Activated T-helper 1 cell treated with anti-CD3 and anti-CD28 coated beads, Interleukin-12 subunit alpha, Interleukin-12 subunit beta, Interleukin-2, Interleukin-4 antibody, amounts not matched to agents 30 ng/mL and 10 ng/mL and 1 ng/mL, durations not matched to agents 14 hours and 24 hours and 36 hours (primary cell): ENCODE results near the gene PARP6. TPM values are rescaled to one million over a fixed set of nuclear protein-coding genes. Genes with fewer than 3 reads are reported as not detected.
A peak's percentile ranks its signal among the peaks of the same experiment; 100 is the strongest.
"Not testable (repeated sequence)": the region's sequence is repeated elsewhere in the genome, so short reads cannot be mapped to it uniquely, and the experiment has no call there.

Experiments
- DNase-seq: peaks from one replicate; pipeline ENCODE4 v3.0.0; 2021; ENCODE audit warnings: low spot score
- H3K27ac Mint-ChIP-seq: one replicate; pipeline ENCODE4 v1.8.0; 2021; ENCODE audit warnings: mild to moderate bottlenecking, mixed read lengths
- H3K27me3 Mint-ChIP-seq: one replicate; pipeline ENCODE4 v1.8.0; 2022; ENCODE audit warnings: mild to moderate bottlenecking, moderate library complexity, mixed read lengths; ENCODE audit not compliant: insufficient read depth
- H3K36me3 Mint-ChIP-seq: one replicate; pipeline ENCODE4 v1.8.0; 2021; ENCODE audit warnings: low read depth, mixed read lengths
- H3K4me1 Mint-ChIP-seq: one replicate; pipeline ENCODE4 v1.8.0; 2021; ENCODE audit warnings: low read depth, mixed read lengths
- H3K4me3 Mint-ChIP-seq: one replicate; pipeline ENCODE4 v1.8.0; 2021; ENCODE audit warnings: mild to moderate bottlenecking, moderate library complexity, mixed read lengths
- H3K9me3 Mint-ChIP-seq: one replicate; pipeline ENCODE4 v1.8.0; 2021; ENCODE audit warnings: mixed read lengths
- intact Hi-C: fragments of 100-400 bp; cut with micrococcal nuclease; formaldehyde crosslinking; loops from one replicate; pipeline ENCODE4 v1.15.1; 2024
- total RNA-seq: library from RNA; stranded (reverse); gene quantifications from 2 replicates; pipeline ENCODE4 v1.2.3, GENCODE V29; 2022

PARP6 gene
- total RNA-seq, 1 donor from 2014 or later, result 87.1 TPM

DNA sequence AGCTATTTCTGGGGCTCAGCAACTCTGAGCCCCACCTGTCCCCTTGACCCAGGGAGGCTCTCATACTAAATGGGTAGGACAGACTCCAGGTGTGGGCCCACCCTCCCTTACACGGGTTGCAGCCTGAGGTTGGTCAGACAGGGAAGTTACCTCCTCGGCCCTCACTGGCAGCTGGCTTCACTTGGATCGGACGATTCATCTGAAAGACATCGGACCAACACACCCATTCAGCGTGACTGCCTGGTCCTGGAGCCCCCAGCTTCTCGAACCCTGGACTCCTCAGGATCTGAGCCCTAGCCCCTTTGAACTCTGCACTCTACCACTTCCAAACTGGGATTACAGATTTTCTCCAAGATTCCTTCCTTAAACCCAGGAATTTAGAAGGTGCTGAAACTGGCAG lies 32.2 kb upstream of the PARP6 start:
- H3K36me3 Mint-ChIP-seq, result no peaks in the 10 kb centered on the region
- peaks cover 4% of the 10 kb centered on the region for H3K27me3 Mint-ChIP-seq
- no peaks in the 10 kb centered on the region for H3K9me3 Mint-ChIP-seq
- DNase-seq, result no peak
- no peak overlapping the region for H3K4me3 Mint-ChIP-seq
- intact Hi-C loops, result no loop called here
- H3K4me1 Mint-ChIP-seq, result no peaks in the 10 kb centered on the region
- H3K27ac Mint-ChIP-seq, result no peak overlapping the region

DNA sequence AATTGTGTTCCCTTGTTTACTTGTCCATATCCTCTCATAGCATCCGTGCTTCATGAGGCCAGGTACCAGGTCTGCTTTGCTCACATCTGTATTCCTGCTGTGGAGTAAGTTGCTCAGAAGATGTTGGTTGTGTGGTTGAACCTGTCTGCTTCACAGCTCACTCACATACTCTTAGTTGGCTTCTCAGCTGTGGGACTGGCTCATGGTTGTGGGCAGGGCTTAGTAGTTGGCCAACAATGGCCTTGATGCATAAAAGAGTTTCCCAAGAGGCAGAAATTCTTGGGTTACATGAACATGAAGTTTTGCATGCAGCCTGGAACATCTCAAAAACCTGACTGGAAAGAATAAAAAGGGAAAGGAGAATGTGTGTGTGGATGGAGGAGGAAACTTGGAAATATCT lies 30.6 kb upstream of the PARP6 start:
- no peak overlapping the region for H3K4me3 Mint-ChIP-seq
- DNase-seq, result no peak
- no peaks in the 10 kb centered on the region for H3K36me3 Mint-ChIP-seq
- peaks cover 5% of the 10 kb centered on the region for H3K27me3 Mint-ChIP-seq
- no peak overlapping the region for H3K27ac Mint-ChIP-seq
- intact Hi-C loops, result no loop called here
- H3K9me3 Mint-ChIP-seq, result no peaks in the 10 kb centered on the region
- H3K4me1 Mint-ChIP-seq, result no peaks in the 10 kb centered on the region

GRCh38 chr15:72289597-72290325 lies 17.4 kb upstream of the PARP6 start:
- Mint-ChIP-seq H3K9me3 (no peaks in the 10 kb centered on the region), H3K27ac (no peak overlapping the region), H3K27me3 (peaks cover 2% of the 10 kb centered on the region), H3K4me3 (no peak overlapping the region), H3K36me3 (no peaks in the 10 kb centered on the region), H3K4me1 (peaks cover 5% of the 10 kb centered on the region)
- no peak for DNase-seq
- intact Hi-C loops, result no loop called here

DNA sequence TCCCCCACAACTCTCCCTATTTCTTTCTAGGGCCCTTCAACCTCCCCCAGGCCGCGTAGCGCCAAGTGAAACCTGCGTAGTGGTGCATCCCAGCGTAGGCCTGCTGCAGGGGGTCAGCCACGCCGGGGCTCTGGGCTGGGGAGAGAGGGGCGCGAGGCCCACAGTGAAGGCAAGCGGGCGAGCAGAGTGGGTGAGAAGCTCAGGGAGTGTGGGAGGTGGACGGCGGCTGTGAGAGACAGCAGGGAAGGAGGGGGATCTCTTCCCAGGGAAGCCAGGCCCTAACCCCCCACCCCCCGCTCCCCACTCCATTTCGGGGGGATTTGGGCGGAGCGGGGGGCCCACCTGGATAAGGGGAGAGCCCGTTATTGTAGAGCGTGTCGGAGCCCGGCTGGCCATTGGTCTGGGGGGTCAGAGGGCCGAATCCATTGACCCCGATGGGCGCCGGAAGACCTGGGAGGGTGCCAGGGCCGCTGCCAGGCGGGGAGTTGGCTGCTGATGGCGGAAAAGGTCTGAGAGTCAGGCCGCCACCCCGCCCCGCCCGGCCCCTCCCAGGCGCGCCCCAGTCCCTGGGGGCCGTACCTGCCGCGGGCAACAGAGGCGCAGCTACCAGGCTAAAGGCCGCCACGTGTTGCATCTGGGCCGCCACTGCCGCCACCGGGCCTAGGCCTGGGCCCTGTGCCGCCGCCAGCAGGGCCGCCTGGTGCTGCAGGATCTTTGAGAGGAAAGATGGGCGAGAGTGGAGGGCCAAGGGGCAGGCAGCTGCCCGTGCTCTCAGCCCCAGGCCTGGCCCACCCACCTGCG lies 16.6 kb upstream of the PARP6 start:
- no peaks in the 10 kb centered on the region for H3K36me3 Mint-ChIP-seq
- intact Hi-C loops, result no loop called here
- no peak overlapping the region for H3K4me3 Mint-ChIP-seq
- H3K4me1 Mint-ChIP-seq, result peaks cover under 1% of the 10 kb centered on the region
- no peak overlapping the region for H3K27ac Mint-ChIP-seq
- DNase-seq, result no peak
- no peaks in the 10 kb centered on the region for H3K9me3 Mint-ChIP-seq
- peaks cover 2% of the 10 kb centered on the region for H3K27me3 Mint-ChIP-seq

DNA sequence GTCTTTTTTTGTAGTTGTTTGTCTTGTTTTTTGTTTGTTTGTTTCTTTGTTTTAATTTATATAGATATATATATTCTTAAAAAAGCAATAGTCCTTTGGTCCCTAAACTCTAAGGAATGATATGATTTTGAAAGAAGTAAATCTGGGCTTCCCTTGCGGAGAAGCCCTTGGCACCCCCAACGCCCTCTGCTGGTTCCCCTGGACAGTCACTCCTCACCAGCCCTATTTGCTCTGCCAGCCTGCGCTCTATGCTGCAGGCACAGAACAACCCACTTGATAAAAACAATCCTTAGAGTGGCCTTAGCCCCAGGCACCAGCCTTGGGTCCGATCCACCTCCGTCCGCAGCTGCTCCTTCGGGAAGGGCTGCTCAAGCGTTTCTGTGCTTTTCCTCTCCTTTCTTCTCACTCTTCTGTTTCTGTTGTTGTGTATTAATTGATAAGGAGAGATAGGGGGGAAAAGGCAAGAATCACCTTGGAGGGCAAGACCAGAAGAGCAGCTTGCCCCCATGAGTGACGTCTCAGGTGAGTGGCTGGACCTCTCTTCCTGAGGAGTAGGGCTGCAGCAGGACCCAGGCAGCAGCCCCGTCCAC lies 13.7 kb upstream of the PARP6 start:
- DNase-seq, result no peak
- Mint-ChIP-seq H3K27ac (peak overlapping the region; percentile 21), H3K4me1 (no peaks in the 10 kb centered on the region), H3K9me3 (no peaks in the 10 kb centered on the region), H3K4me3 (no peak overlapping the region), H3K36me3 (no peaks in the 10 kb centered on the region), H3K27me3 (no peaks in the 10 kb centered on the region)
- intact Hi-C loops, result loop anchor here (1.0 kb wide), 1 partner anchor 87 kb away; no protein-coding TSS in a partner anchor

- H3K4me3 Mint-ChIP-seq, result no peak overlapping the region
- H3K27ac Mint-ChIP-seq, result no peak overlapping the region
- no peaks in the 10 kb centered on the region for H3K4me1 Mint-ChIP-seq
- H3K9me3 Mint-ChIP-seq, result no peaks in the 10 kb centered on the region
- intact Hi-C loops, result no loop called here
- H3K36me3 Mint-ChIP-seq, result no peaks in the 10 kb centered on the region
- no peaks in the 10 kb centered on the region for H3K27me3 Mint-ChIP-seq
- no peak for DNase-seq
Measured at GRCh38 chr15:72285402-72285801, 13.0 kb upstream of the PARP6 start.

DNA sequence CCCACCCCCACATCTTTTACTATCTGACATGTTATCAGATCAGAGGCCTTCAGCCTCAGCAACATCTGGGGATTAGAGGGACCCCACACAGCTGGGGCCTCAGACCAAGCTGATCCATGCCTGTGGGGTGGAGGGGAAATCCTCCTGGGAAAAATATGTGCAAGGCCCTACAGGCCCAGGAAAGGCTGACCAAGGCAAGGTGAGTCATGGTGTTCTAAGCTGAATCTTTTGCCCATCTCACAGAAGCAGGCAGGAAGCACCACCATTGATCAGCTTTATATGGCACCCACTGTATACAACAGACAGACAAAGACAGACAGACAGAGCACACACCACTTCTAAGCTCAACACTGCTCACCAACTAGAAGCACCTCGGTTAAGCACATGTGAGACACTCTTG lies 12.4 kb upstream of the PARP6 start:
- Mint-ChIP-seq H3K9me3 (no peaks in the 10 kb centered on the region), H3K36me3 (no peaks in the 10 kb centered on the region), H3K27ac (no peak overlapping the region), H3K4me1 (no peaks in the 10 kb centered on the region), H3K4me3 (no peak overlapping the region), H3K27me3 (no peaks in the 10 kb centered on the region)
- intact Hi-C loops, result no loop called here
- no peak for DNase-seq

DNA sequence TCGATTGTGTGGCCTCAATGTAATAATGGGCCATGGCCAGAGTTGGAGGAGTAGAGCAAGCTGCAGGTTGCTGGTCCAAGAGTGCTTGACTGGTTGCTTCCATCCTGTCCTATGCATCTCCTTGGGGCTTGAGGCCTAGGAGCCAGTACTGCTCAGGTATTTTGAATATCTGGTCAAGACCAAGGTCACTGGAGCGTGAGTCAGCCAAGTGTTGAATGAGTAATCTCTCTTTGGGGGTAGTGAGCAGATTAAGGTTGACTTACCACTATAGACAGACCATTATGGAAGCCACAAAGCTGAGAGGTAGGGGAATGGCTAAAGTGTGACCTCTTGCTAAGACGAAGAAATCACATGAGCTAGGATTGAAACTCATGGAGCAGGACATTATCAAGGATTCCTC lies 9.4 kb upstream of the PARP6 start:
- peaks cover 5% of the 10 kb centered on the region for H3K27me3 Mint-ChIP-seq
- no peak overlapping the region for H3K4me3 Mint-ChIP-seq

GRCh38 chr15:72280751-72281150 lies 8.4 kb upstream of the PARP6 start:
- DNase-seq, result no peak
- no peaks in the 10 kb centered on the region for H3K9me3 Mint-ChIP-seq
- intact Hi-C loops, result no loop called here
- no peaks in the 10 kb centered on the region for H3K4me1 Mint-ChIP-seq
- no peaks in the 10 kb centered on the region for H3K36me3 Mint-ChIP-seq
- H3K27me3 Mint-ChIP-seq, result peaks cover 5% of the 10 kb centered on the region
- H3K27ac Mint-ChIP-seq, result no peak overlapping the region
- H3K4me3 Mint-ChIP-seq, result no peak overlapping the region

More for the DNA sequence above, 9.4 kb upstream of the PARP6 start:
- Mint-ChIP-seq H3K4me1 (no peaks in the 10 kb centered on the region), H3K9me3 (no peaks in the 10 kb centered on the region), H3K27ac (no peak overlapping the region), H3K36me3 (no peaks in the 10 kb centered on the region)
- no peak for DNase-seq
- intact Hi-C loops, result no loop called here

DNA sequence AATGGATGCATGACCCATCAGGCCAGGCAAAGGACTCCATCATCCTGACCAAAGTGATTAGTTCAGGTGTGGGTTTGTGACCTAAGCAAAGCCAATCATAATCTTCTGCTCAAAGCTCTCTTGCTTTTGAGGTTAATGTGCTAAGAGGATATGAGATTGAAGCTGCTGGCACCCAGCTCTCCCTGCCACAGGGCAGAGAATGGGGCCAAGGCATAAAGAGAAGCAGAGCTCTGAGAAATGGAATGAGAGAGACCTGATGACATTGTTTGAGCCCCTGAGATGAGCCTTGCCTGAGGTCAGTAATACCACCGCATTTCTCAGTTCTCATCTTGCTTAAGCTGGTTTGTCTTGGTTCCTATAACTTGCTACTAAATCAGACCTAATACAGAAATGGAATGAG lies 6.4 kb upstream of the PARP6 start:
- Mint-ChIP-seq H3K4me3 (no peak overlapping the region), H3K36me3 (no peaks in the 10 kb centered on the region), H3K9me3 (no peaks in the 10 kb centered on the region), H3K4me1 (peaks cover 5% of the 10 kb centered on the region), H3K27me3 (peaks cover 8% of the 10 kb centered on the region), H3K27ac (no peak overlapping the region)
- no peak for DNase-seq
- intact Hi-C loops, result no loop called here

GRCh38 chr15:72276326-72276700 lies 4.0 kb upstream of the PARP6 start:
- intact Hi-C loops, result no loop called here

GRCh38 chr15:72275635-72276325 lies 3.4 kb upstream of the PARP6 start:
- DNase-seq, H3K9me3 Mint-ChIP-seq, H3K27ac Mint-ChIP-seq, intact Hi-C loops, H3K27me3 Mint-ChIP-seq, H3K36me3 Mint-ChIP-seq, H3K4me3 Mint-ChIP-seq: not testable (repeated sequence)
- H3K4me1 Mint-ChIP-seq, result peaks cover 28% of the 10 kb centered on the region

More at GRCh38 chr15:72276326-72276700, 4.0 kb upstream of the PARP6 start:
- DNase-seq, result no peak
- Mint-ChIP-seq H3K27me3 (peaks cover 8% of the 10 kb centered on the region), H3K27ac (no peak overlapping the region), H3K9me3 (no peaks in the 10 kb centered on the region), H3K4me1 (peaks cover 22% of the 10 kb centered on the region), H3K36me3 (no peaks in the 10 kb centered on the region), H3K4me3 (no peak overlapping the region)

DNA sequence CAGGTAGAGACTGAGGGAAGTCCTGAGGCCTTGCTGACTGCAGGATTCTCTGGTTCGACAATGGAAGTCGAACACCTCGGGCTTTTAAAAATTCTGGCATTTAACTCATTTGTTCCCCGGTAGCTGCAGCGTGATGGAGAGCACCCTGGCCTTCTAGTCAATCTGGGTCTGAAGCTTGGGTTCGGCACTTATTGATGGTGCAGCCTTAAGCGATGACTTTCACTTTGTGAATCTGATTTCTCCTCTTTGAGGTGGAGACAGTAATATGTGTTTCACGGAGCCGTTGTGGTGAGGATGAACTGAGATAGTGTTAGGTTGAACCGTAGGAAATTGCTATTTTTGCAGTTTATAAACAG lies 621 bp upstream of the PARP6 start:
- intact Hi-C loops, result loop anchor here (1.0 to 5.0 kb wide), 9 partner anchors 9 to 509 kb away; partner anchors contain the start of genes ADPGK, ARIH1, CELF6 and HEXA
- H3K36me3 Mint-ChIP-seq, result peaks cover 11% of the 10 kb centered on the region
- no peaks in the 10 kb centered on the region for H3K9me3 Mint-ChIP-seq
- H3K4me1 Mint-ChIP-seq, result peaks cover 43% of the 10 kb centered on the region
- no peak for DNase-seq
- H3K27ac Mint-ChIP-seq, result peak overlapping the region; percentile 83
- peak overlapping the region; percentile 84 for H3K4me3 Mint-ChIP-seq
- peaks cover 6% of the 10 kb centered on the region for H3K27me3 Mint-ChIP-seq
